ENCODE measurements around the gene MMP24.
"Not testable (repeated sequence)": the region's sequence is repeated elsewhere in the genome, so short reads cannot be mapped to it uniquely, and the experiment has no call there.

The MMP24 gene

DNA sequence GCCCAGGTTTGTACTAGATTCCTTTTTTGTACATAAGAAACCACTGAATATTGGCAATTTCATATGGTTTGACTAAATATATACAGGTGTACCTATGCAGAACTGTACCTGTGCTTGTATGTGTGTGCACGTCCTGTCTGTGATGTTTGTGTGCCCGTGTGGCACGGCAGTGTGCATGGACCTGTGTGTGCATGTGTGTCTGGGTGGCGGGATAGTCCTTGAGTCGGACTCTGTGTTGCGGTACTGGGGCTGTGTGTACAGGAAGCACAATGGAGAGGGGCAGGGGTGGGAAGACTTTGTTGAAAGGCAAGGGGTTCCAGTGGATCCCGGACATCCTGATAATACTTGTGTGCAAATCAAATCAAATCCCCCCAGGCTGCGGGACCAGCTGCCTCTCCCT, 69.2 kb downstream of the MMP24 start:
- no peak for DNase-seq

GRCh38 chr20:35296101-35296554, 69.6 kb downstream of the MMP24 start:
- DNase-seq = no peak

DNA sequence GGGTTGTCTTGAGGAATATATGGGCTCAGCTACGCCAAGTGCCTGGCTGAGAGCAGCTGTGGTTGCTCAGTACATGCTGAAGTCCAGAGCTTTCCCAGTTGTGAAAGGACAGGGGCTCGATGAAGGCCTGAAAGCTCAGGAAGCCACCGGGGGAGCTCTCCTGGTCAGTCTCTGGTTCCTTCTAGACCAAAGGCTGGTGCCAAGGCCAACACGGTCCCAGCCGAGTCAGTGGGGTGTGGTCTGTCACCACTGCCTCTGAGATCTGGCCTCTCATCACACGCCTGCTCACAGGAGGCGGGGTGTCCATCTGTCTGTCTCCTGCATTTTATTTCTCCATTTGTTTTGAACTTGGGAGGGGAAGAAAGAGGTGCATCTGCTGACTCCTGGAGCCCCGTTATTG, 70.7 kb downstream of the MMP24 start:
- peak; percentile 59 for DNase-seq

- DNase-seq = no peak
These were observed 71.2 kb downstream of the MMP24 start for GRCh38 chr20:35297740-35298139.

GRCh38 chr20:35298264-35298663, 71.8 kb downstream of the MMP24 start:
- no peak for DNase-seq

DNA sequence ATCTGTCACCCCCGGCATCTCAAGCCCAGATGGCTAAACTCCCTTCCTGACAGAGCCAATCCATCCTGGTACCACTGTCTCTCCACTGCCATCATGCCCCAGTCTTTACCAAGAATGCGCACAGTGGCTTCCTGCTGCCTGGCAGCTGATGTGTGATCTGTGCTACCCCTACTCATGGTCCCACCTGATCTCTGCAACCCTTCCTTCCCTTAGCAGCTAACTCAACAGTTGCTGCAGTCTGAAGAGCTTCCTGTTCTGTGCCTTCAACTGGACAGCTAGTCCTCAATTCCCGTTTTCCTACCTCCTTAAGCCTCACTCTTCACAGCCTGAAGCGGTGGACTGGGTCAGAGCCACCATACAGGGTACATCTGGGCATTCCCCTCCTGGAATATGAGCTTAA, 73.3 kb downstream of the MMP24 start:
- no peak for DNase-seq

DNA sequence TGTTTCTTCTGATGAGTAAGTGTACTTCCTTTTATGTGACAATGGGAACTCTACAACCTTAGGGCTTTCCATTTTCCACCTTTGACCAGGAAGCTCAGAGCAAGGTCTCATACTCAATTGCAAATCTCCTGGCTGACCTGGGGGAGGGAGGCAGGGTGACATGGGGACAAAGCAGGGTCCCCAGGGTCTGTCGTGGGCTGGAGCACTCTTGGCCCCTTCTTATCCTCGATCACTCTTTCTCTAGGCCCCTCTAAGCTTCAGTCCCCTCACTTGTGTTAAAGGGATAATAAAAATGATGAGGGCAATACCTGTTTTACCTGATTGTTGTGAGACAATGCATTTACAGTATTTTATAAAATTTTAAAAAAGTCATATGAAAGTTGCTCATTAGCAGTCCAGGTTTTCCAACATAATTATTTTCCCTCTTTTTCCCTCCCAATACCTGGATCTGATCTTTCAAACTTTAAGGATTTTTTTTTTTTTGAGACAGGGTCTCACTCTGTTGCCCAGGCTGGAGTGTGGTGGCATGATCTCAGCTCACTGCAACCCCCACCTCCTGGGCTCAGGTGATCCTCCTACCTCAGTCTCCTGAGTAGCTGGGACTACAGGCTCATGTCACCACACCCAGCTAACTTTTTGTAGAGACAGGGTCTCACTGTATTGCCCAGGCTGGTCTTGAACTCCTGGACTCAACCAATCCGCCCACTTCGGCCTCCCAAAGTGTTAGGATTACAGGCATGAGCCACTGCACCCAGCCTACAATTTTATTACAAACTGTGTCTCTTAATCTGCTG, 74.2 kb downstream of the MMP24 start:
- DNase-seq = no peak

DNA sequence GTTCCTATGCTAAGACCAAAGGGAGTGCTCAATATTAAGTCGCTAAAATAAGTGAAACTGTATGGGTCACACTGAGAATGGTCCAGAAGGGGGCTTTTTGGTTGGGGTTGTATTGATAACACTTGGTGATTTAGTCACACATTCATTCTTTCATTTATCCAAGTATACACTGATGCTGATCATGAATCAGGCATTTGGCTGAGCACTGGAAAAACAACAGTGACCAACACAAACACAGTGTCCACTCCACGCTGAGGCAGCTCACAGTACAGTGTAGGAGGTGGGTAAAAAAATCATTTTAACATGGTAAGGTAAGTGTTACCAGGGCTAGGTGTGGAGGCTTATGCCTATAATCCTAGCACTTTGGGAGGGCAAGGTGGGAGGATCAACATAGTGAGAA, 74.9 kb downstream of the MMP24 start:
- no peak for DNase-seq

DNA sequence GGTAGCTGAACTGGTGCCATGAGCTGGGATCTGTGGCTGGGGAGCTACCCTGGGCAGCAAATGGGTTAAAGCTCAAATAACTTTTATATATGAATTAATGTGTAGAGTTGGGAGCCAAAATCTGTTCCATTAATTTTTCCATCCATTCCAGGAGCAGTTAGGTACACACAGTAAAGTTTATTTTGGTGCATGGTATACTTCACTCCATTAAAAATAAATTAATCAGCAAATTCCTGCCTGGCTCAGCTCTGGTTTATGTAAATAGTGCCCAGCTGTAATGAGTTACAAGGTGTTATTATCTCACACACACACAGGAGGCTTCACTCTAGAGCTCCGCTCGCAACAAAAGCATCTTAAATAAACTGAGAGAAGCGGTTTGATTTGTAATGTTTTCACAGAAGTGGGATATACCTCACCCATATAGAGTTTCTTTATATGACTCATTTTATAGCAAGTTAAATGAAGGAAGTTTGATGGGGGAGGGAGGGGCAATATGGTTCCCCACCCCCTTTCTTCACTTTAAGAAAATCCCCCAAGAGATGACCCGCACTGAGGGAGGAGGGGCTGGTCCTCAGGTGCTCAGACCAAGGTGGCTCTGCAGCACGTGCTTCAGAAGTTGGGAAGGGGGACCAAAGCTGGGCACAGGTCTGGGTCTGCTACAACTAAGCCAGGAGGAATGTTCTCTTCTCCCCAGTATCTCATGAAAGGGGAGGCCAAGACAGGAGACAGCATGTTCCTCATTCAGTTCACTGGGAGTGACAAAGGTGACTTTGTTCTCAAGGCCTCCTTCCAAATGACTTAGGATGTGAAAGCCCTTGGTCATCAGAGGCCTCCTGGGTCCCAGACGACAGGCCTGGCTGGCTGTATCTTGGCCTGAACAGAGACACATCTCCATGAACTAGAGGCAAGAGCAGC, 76.2 kb downstream of the MMP24 start:
- no peak for DNase-seq

- no peak for DNase-seq
These were observed 76.9 kb downstream of the MMP24 start for GRCh38 chr20:35303382-35303734.

DNA sequence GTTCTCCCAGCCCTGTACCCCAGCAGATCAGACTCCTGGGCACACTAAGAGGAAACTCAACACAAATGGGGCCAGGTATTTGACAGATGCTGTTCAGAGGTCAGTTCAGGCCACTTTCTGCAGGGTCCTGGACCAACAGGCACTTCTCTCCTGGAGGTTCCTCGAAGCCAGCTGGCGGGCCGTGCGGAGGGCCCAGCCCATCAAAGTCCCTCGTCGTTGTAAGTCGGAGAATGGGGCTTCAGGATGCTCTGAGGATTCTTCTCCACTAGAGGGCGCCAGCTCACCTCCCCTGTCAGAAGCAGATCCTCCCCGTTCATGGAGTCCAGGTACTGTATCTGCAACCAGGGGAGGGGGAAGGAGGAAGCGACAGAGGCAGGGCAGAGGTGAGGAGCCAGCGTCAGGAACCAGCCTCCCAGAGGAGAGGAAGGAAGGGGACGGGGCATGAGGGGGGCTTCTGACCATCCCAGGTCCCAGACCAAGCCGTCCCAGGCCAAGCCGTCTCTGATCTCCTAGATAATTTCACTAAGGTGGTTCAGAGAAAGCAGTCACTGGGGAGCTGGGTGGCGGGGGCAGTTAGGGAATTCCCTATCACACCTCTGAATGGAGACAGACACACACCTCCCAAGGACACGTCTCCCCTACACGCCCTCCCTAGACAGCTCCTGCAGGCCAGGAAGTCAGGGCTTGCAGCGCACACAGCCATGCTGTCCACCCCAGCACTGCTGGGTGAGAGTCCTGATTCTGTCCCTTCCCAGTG, 77.4 kb downstream of the MMP24 start:
- peak; percentile 92 for DNase-seq

DNA sequence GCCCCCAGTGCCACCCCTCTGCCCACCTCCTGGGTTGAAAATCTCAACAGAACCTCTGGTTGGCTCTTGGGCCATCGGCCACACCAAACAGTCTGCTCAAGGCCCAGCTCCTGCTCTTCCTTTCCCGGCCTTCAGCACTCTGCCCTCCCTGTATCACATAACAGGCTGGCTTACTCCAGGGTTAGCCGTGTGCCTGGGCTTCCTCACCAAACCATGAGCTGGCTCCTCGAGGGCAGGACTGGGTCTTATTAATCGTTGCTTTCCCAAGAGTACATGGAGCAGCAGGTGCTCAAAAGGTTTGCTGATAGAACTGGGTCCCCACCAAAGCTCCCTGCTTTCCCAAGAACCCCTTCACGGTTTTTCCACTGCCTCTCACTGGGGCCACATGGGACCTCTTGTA, 78.5 kb downstream of the MMP24 start:
- no peak for DNase-seq

DNA sequence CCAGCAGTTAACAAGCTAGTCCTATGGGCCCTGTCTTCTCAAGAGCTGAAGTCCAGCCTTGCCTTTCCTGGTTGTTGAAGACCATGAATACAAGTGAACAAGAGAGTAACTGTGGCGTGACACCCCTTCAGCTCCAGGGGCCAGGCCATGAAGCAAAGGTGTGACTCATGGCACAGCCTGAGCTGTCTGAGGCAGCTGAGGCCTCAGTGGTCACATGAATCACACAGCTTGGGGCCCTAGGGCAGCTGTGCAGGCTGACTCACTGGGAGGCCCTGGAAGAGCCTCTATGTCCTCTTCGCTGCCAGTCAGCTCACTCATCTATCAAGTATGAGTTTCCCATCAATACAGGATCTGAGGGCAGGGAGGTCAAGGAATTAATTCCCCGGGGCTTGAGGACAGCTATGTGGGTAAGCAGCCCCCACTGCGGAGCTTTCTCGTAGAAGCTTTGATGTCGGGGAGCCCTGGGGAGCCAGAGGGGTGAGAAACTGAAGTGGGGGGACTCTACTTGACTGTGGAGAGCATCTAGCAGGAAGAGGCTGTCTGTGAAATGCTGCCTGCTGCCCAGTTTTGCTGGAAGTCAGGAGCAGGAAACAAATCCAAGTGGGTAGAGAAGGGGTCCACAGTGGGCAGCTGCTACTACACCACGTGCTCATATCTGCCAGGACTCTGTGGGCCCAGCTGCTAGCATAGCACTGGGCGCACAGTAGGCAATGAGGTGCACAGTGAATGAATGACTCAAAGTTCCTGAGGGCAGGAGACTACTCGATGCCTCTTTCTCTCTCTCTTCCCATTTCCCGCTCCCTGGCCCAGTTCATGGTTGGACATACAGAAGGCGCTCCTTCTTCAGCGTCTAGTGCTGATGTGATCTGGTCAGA, 79.4 kb downstream of the MMP24 start:
- peak; percentile 35 for DNase-seq

DNA sequence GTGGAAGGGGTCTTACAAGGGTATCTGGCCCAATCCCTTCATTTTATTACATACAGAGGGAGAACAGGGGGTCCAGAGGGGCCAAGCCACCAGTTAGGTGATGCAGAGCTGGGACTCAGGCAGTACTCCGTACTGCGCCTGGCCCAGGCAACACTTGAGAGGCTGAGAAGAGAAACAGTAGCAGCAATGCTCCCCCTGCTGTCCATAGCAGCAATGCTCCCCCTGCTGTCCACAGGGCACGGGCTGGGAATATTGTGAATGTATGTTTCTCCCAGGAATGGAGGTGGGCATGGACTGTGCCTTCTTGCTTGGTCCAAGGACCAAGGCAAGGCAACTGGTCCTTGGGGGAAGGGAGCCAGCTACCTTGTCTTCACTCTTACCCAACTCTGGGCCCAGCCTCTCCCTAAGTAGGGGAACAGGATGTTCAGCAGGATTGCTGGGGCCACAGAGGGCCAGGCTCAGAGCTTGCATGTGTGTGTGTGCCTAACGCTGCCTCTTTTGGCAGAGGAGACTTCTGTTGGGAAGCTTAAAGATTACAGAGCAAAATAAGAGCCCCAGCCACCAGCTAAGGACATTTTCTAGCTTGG, 80.5 kb downstream of the MMP24 start:
- DNase-seq = peak; percentile 76

DNA sequence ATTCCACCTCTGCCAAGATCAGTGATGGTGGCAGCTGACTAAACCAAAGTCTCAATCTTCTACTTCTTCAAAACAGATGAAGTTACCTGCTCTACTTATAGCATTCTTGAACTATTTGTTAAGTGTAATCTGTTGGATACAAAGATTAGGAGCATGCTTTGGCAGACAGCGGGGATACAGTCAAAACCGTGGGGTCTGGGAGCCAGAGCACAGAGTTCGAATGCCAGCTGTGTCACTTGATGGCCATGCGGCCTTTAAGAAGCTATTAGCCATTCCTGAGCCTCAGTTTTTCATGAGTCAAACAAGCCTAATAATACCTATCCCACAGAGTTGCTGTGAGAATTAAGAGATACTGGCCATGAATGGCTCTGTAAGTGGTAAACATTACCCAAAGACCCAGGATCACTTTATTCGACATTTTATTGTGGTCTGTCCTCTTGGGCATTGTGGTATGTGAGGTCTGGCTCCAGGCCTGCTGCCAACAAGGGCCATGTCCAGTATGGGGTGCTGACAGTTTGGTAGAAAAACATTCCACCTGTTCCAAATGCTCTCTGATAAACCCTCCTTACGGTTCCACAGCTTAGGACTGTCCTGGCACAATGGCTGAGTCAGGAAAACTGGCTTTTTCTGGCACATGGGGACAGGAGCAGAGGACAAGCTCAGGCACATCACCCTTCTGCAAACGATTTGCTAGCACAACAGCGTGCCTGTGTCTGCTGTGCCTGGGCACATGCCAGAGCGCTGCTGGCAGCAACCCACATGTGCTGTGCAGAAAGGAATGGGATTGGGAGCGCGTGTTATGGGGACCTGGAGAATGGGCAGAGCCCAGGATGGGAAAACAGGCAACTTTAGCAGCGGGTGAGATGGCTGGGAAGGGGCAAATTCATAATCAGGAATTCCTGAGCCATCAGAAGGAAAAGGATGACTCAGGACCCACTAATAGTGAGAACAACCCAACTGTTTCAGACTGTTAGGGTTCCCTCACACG, 81.5 kb downstream of the MMP24 start:
- no peak for DNase-seq

DNA sequence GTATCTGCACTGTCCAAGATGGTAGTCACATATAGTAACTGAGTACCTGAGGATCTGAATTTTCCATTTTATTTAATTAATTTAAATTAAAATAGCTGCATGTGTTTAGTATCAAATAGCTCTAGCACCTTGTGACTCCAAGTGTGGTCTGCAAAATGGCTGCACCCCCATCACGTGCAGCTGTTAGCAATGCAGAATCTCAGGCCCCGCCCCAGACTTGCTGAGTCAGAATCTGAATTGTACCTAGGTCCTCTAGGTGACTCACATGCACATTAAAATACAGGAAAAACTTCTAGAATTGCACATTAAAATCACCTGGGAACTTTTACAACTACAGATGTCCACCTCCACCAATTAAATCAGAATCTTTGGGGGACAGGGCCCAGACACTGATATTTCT, 84.9 kb downstream of the MMP24 start:
- DNase-seq = peak; percentile 13

DNA sequence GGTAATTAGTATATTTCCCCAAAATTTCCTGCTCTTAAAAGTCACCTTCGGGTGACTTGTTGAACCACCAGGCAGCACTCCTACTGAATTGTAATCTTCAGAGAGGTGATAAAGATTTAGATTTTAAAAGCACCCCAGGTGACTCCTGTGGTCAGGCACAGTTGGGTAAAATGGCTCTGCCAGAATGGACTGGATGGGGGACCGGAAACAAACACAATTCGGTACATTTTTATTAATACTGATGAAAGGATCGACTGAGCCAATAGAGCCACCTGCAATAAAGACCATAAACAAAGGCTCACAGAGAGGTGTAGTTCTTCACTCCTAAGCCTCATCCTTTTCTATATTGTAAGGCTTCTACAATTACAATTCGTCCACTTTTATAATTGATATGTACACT, 85.3 kb downstream of the MMP24 start:
- no peak for DNase-seq

DNA sequence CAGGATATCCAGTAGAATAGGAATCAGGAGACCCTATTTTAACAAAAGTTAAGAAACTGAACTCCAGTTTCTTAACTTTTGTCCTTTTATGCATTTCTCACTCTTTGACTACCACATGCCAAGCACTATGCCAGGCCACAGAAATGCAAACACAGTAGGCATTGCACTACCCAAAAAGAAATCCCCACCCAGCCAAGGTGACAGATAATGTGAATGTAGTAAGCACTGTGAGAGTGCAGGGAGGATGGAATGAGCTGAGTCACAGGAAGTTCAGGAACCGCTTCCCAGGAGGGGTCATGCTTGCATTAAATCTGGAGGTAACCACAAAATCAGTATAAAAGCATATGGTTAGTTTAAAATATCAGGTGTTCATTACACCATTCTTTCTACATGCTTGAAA, 85.8 kb downstream of the MMP24 start:
- DNase-seq = no peak

DNA sequence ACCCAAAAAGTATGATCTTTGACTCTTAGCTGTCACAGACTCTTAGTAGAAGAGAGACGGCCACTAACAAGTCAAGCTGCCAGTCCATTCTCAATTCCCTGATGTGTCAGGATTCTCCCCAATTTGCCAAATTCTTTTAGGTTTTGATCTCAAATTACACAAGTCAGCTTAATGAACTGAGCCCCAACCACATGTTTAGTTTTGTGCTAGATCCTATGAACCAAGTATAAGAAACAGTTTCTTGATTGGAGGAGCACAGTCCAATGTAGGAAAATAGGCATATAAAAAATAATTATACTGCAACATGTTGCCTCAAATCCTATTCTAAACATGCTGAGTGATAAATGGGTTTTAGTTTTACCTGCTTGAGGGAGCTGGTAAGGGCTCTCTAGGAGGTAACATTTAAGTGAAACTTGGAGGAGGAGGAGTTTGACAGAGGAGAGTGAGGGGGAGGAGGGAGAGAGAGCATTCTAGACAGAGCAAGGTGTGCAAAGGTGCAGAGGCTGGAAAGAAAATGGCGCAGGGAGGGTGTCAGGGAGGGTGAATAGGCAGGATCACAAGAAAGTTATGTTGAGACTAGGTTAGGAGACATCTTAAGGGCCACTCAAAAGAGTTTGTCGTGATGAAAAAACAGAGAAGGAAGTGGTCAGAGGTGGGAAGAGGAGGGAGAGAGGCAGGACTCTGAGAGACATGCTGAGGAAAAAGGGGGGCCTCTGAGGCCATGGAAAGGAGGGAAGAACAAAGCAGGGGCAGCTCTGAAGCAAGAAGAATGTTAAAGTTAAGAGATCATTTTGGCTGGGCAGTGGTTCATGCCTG, 88.5 kb downstream of the MMP24 start:
- no peak for DNase-seq

- DNase-seq = not testable (repeated sequence)
These were observed 89.1 kb downstream of the MMP24 start for GRCh38 chr20:35315632-35316020.

All from hematopoietic multipotent progenitor cell treated with erythropoietin and hydrocortisone succinate and interleukin-3 and kit ligand, for 6 days (in vitro differentiated cells).